ENCODE data around the gene UBB.
A peak's percentile ranks its signal among the peaks of the same experiment; 100 is the strongest.
"Not testable (repeated sequence)": the region's sequence is repeated elsewhere in the genome, so short reads cannot be mapped to it uniquely, and the experiment has no call there.

UBB gene

GRCh38 chr17:16383216-16383615 lies 2.3 kb downstream of the UBB start:
- H3K4me3 ChIP-seq = peak overlapping the region; percentile 37
- H3K27ac ChIP-seq = peak overlapping the region in 1 of 2 donors; percentile 20
- no peak for DNase-seq (ENCODE audit: low spot score)
- TF ChIP-seq, protein P1, sequence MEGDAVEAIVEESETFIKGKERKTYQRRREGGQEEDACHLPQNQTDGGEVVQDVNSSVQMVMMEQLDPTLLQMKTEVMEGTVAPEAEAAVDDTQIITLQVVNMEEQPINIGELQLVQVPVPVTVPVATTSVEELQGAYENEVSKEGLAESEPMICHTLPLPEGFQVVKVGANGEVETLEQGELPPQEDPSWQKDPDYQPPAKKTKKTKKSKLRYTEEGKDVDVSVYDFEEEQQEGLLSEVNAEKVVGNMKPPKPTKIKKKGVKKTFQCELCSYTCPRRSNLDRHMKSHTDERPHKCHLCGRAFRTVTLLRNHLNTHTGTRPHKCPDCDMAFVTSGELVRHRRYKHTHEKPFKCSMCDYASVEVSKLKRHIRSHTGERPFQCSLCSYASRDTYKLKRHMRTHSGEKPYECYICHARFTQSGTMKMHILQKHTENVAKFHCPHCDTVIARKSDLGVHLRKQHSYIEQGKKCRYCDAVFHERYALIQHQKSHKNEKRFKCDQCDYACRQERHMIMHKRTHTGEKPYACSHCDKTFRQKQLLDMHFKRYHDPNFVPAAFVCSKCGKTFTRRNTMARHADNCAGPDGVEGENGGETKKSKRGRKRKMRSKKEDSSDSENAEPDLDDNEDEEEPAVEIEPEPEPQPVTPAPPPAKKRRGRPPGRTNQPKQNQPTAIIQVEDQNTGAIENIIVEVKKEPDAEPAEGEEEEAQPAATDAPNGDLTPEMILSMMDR (IDR thresholded peaks at IDR 0.05) = no peak

GRCh38 chr17:16383772-16384287 lies 2.9 kb downstream of the UBB start:
- Histone ChIP-seq H3K4me3 (peak overlapping the region; percentile 37), H3K27ac (no peak overlapping the region)
- DNase-seq (ENCODE audit: low spot score) = no peak
- TF ChIP-seq, protein P1 (IDR thresholded peaks at IDR 0.05) = no peak

GRCh38 chr17:16384557-16384956 lies 3.7 kb downstream of the UBB start:
- Histone ChIP-seq H3K27ac (no peak overlapping the region), H3K4me3 (no peak overlapping the region)
- DNase-seq (ENCODE audit: low spot score) = no peak
- TF ChIP-seq, protein P1 (IDR thresholded peaks at IDR 0.05) = no peak

DNA sequence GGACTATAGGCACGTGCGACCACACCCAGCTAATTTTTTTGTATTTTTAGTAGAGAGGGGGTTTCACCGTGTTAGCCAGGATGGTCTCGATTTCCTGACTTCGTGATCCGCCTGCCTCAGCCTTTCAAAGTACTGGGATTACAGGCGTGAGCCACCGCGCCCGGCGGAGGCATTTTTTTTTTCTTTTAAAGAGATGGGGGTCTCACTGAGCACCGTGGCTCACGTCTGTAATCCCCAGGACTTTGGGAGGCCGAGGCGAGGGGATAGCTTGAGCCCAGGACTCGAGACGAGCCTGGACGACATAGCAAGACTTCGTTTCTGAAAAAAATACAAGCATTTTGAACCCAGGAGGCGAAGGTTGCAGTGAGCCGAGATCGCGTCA lies 5.2 kb downstream of the UBB start:
- DNase-seq (ENCODE audit: low spot score); H3K27ac ChIP-seq: not testable (repeated sequence)
- H3K4me3 ChIP-seq = peak overlapping the region; percentile 57

GRCh38 chr17:16391451-16391850 lies 10.6 kb downstream of the UBB start:
- TF ChIP-seq, protein P1 (IDR thresholded peaks at IDR 0.05) = no peak
- no peak overlapping the region for H3K4me3 ChIP-seq
- no peak for DNase-seq (ENCODE audit: low spot score)
- no peak overlapping the region for H3K27ac ChIP-seq

DNA sequence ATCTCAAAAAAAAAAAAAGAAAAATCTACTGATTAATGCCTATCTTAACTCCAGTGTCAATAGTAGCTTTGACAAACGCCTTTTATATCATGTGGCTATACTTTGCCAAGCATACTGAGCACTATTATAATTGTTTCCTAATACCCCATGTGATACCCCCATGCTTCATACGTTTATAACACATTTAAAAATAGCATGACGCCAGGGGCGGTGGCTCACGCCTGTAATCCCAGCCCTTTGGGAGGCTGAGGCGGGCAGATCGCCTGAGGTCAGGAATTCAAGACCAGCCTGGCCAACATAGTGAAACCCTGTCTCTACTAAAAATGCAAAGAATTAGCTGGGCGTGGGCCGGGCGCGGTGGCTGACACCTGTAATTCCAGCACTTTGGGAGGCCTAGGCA lies 11.6 kb downstream of the UBB start:
- H3K27ac ChIP-seq; H3K4me3 ChIP-seq; DNase-seq (ENCODE audit: low spot score): not testable (repeated sequence)

- H3K4me3 ChIP-seq; DNase-seq (ENCODE audit: low spot score): not testable (repeated sequence)
- H3K27ac ChIP-seq = peak overlapping the region; percentile 74
These were observed 15.0 kb downstream of the UBB start for GRCh38 chr17:16395887-16396286.

DNA sequence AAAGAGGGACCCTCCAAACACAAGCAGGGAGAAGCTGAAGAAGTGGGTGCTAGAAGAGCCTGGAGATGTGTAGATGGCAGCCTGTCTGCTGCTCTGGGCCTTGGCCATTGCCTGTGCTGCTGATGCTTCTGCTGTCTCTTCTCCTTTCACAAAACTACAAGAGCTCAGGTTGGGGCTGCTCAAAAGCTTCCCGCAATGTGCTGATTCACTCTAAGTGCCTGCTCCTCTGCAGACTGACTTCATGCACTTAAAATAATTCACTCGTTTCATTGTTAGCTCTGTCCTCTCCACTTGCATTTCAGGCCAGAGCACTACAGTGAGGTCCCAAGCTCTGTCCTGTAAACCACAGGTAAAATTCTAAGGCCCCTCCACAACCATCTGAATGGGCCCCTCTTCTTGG lies 15.8 kb downstream of the UBB start:
- DNase-seq (ENCODE audit: low spot score); H3K4me3 ChIP-seq: not testable (repeated sequence)
- H3K27ac ChIP-seq = peak overlapping the region; percentile 54 to 74

- H3K4me3 ChIP-seq = no peak overlapping the region
- no peak overlapping the region for H3K27ac ChIP-seq
- no peak for DNase-seq (ENCODE audit: low spot score)
These were observed 17.7 kb downstream of the UBB start for GRCh38 chr17:16398270-16399267.

DNA sequence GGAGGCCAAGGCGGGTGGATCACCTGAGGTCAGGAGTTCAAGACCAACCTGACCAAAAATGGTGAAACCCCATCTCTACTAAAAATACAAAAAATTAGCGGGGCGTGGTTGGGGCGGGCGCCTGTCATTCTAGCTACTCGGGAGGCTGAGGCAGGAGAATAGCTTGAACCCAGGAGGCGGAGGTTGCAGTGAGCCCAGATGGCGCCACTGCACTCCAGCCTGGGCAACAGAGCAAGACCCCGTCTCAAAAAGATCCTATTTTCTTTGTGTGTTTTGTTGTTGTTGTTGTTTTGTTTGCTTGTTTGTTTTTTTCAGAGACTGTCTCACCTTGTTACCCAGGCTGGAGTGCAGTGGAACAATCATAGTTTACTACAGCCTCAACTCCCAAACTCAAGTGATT lies 23.0 kb downstream of the UBB start:
- not testable (repeated sequence) for H3K27ac ChIP-seq; H3K4me3 ChIP-seq; DNase-seq (ENCODE audit: low spot score)

More at GRCh38 chr17:16398270-16399267, 17.7 kb downstream of the UBB start:
- TF ChIP-seq, protein P1 (IDR thresholded peaks at IDR 0.05) = no peak

All from coronary artery (tissue), 2 donors.